NCI-H1436 (cell line): ENCODE measurements around the gene SBK1.

Experiments
- DNase-seq: peaks from one replicate; lab custom pipeline; 2025; lab: John Stamatoyannopoulos, UW

SBK1 gene

DNA sequence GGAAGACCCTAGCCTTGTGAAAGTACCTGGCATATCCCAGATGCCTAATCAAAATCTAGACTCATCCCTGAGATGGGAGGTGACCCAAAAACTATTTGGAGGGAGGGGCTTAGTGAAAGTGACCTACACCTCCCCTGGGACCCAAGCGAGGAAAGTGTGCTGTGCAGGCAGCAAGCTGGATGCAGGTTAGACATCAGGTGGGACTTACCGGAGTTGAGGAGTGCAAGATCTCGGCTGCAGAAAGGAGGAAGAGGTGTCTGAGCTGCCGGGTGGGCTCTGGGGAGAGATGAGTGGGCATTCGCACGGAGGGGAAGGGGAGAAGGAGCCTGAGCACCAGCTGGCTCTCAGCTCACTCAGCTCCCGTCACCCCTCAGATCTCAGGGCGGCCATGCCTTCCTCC lies 10.3 kb upstream of the SBK1 start:
- DNase-seq: no peak

DNA sequence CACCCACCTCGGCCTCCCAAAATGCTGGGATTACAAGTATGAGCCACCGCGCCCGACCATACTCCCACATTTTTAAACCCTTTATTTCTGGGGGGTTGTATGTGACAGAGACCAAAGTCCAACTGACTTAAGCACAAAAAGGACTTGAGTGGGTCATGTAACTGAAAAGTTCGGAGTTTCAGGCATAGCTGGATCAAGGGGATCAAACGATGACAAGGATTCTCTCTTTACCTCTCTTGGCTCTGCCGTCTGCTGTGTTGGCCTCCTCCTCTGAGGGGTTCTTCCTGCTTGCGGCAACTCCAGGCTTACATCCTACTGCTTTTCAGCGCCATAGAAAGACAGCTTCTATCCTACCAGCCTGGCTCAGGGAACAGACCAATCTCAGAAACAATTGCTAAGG lies 9.2 kb upstream of the SBK1 start:
- no peak for DNase-seq

DNA sequence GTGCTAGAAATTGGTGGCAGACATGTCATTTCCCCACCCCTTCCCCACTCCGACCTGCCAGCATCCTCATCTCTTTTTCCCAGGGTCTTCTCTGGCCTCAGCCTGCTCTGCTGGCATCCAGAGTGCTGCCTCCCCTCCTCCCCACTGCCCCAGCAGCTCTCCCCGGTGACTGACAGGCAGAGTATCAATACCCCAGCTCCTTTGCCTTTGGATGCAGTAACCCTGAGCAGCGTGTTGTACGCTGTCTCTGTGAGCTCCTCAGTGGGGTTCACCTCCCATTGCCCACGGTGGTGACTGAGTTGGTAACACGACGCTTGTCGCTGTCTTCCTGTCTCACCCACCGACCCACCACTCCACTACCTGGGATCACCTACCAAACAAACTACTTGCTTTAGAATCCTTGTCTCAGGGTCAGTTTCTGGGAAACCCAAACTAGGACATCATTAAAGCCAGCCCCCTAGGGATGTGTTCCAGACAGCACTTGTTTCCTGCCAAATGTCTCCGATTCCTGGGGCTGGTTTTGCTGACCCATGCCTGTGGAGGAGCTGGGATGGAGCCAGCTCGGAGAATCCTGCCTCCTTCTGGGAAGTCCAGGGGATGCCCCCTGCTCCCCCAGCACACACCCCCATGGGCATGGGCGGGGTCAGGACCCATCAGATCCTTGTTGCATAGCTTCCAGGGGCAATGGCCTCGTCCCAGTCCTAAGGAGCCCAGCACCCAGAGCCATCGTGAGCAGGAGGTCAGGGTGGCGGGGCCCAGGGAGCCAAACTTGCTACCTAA lies 8.3 kb upstream of the SBK1 start:
- DNase-seq: no peak

DNA sequence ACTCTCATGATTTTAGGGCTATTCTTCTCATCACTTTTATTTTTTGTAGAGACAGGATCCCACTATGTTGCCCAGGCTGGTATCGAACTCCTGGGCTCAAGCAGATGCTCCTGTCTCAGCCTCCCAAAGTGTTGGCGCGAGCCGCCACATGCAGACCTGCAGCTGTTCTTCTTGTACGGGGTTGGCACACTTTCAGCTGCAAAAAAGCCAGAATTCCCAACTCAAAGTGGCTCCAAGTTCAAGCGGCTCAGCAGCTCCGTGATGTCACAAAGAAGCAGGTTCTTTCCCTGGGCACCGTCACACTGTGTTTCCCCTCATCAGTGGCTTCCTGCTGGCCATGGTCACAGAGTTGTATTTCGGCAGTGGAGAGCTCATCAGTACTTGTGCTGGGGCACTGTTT lies 6.7 kb upstream of the SBK1 start:
- DNase-seq: no peak

DNA sequence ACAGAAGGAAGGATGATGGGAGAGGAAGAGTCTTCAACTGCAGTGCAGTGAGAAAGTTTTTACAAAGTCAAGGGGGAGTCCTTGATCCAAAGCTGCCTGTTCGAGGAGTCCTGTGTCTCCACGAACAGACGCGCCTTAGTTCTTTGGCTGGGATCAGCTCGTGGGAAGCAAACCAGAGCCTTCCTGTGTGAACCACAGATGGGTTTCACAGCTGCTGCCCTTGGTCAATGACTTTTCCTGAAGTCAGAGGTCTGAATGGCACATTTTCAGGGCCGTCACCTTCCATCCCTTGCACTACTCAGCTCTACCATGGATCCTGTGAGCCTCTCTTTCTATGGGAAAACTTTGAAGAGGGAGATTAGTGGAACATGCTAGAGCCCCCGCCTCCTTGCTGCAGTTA lies 4.2 kb upstream of the SBK1 start:
- no peak for DNase-seq

DNA sequence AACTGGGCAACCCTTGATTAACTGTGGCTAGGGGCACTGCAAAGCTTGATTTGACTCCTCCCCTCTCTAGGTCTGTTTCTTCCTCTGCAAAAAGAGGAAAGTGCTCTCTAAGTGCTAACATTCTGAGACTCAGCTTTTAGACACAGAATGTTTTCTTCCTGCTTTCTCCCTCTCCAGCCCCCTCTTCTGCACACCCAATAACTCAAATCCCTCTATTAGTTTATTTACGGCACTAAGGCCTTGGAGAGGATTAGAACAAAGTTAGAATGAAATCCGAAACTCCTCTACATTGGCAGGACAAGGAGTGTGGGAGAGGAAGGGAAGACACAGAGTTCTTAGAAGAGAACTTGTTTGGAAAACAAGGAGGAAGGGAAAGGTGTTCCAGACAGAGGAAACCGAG lies 3.3 kb upstream of the SBK1 start:
- DNase-seq: no peak

DNA sequence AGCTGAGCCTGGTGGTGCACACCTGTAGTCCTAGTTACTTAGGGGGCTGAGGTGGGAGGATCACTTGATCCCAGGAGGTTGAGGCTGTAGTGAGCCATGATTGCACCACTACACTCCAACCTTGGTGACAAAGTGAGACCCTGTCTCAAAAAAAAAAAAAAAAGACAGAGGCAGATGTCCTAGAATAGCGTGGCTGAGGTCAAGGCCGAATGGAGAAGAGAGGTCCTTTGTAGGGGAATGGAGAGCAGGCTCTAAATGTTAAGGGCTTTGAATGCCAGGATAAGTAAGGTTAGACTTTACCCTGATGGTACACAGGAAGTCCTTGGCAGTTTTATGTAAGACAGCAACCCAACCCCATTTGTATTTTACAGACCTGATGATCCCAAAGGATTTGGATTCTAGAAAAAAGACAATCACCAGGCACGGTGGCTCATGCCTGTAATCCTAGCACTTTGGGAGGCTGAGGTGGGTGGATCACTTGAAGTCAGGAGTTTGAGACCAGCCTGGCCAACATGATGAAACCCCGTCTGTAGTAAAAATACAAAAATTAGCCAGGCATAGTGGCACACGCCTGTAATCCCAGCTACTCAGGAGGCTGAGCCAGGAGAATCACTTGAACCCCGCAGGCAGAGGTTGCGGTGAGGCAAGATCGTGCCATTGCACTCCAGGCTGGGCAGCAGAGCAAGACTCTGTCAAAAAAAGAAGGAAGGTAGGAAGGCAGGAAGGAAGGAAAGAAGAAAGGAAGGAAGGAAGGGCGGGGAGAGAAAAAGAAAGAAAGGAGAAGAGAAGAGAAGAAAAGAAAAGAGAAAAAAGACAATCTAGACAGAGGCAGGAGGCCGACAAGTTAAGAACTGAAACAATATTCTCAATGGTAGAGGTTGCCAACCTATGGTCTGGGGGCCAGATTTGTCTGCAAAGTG lies 2.1 kb upstream of the SBK1 start:
- DNase-seq: no peak

DNA sequence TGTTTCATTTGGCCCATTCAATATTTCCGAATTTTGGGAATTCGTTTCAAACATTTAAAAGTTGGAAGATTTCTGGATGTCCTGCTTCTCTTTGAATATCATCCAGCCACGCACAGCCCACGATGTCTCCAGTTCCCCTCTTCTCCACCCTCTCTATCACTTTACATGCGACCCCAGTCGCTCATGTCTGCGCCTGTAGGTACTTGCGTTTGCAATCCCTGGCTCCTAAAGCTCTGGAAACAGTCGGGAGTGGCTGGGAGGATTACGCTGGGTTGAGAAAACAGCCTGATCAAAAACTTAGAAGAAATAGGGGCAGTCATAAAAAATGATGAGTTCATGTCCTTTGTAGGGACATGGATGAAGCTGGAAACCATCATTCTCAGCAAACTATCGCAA lies 1.5 kb upstream of the SBK1 start:
- DNase-seq: no peak

DNA sequence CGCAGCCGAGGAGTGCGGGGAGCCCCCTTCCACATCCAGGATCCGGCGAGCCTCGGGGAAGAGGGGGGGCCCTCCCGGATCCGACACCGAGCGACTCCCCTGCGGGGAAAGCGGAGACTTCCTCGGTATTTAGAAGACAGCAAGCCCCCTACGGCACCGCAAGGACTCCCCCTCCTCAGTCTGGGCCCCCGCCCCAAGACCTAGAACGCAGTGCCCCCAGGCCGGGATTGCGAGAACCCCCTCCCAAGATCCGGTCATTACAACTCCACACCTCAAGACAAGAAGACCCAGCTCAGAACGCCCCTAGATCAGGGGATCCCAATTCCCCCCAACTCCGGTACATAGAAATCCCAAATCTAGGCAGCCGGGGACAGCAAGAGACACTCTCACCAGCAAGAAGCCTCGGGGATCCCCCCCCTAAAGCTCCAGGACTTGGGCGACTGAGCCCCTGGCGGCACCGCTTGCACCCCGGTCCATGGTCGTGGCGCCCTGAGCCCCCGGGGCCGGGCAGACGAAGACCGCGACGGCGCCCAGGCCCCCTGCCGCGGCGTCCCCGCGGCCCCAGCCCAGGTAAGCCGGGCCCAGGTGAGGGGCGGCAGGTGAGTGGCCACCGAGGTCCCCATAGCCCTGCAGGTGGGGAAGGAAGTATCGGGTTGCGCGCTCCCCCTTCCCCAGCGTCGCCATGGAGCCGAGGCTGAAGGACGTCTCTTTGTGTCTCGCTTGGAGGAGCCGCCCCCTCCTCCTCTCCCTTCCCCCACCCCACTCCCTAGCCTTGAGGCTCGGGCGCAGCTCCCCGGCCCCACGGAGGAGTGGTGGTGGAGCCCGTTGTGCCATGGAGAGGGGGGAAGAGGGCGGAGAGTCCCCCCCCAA lies 641 bp downstream of the SBK1 start:
- DNase-seq: peak; percentile 86

DNA sequence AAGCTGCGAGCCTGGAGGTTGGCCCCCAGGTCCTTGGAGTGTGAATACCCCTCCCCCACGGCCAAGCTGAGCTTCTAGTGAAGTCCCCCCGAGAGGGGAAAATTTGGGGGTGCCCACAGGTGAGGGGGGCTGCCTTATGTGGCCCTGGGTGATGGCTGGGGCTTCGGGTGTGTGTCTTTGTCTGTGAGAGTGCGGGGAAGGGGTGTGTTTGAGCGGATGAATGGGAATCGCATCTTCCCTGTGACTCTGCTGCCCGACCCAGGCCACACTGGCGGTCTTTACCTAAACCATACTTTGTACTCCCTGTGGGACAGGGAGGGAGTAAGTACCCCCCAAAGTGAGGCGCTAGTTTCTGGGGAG lies 1.3 kb downstream of the SBK1 start:
- no peak for DNase-seq

DNA sequence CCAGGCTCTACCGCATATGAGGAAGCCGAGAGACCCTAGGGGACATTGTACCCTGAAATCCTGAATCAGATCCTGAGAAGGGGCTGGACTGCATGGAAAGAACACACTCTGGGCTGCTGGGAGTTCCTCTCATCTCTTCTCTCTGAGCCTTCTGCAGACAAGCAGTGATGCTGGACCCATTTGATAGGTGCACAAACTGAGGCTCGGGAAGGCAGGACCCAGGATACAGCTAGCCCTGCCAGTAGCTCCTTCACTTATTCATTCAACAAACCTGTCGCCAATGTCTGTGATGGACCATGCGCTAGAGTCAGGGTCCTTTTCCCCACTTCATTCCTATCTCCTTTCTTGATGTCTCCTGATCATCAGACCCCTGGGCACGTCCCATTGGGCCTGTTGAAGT lies 1.9 kb downstream of the SBK1 start:
- DNase-seq: no peak

DNA sequence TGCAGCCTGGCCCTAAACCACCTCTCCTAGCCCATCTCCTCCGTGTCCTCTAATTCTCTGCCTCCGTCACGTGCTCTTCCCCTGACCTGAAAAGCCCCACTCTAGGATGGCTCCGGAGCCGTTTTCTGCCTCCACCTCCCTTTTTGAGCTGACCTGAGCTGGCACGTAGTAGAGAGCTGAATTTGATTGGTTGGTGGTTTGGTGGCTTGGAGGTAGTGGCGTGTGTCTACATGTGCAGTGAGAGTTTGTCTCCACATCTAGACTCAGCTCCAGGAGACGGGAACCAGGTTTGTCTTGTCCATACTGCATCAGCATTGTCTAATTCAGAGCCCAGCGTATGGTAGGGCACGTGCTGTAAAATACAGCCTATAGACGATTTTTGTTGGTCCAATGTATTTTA lies 3.0 kb downstream of the SBK1 start:
- no peak for DNase-seq

DNA sequence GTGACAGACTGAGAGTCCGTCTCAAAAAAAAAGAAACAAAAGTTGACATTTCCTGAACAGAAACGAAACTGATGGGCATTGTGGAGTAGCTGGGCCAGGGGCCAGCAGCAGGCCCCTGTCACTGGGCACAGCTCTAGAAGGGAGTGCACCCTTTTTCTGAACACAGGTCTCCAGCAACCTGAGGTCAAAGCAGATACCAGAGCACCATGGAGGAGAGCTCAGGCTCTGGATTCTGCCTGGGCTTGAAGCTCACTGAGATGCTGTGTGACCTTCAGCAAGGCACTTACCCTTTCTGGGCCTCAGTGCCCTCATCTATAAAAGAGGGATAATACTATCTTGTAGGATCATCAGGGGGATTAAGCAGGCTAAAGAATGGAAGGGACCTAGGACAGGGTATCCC lies 5.0 kb downstream of the SBK1 start:
- DNase-seq: no peak

DNA sequence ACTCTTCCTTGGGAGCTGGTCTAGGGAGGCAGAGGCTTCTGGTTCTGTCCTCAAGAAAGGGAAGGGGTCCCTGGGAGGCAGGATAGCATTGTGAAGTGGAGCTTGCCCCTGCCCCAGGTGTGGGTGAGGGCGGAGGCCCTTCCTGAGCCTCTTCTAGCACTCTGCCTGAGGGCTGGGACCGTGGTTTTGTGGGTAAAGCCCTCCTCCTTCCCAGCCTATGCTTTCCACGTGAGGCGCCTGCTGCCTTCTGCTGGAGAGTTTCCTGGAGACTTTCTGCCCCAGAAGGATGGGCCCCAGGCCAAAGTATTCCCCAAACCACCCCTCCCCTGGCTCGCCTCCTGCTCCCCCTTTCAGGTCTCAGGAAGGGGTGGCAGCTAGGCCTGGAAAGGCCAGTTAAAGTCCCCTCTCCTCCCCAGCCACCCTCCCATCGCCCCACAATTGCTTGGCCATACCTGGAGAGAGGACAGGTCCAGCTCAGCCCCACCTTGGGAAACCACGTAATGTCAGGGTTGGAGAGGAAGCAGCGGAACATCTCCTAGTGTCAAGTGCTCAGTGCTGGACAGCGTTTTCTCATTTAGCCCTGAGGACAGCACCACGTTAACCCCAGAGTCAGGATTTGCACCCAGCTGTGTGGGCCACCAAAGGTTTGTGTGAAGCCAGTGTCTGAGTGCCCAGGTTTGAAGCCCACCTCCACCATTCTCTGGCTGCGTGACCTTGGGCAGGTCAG lies 5.6 kb downstream of the SBK1 start:
- DNase-seq: no peak

DNA sequence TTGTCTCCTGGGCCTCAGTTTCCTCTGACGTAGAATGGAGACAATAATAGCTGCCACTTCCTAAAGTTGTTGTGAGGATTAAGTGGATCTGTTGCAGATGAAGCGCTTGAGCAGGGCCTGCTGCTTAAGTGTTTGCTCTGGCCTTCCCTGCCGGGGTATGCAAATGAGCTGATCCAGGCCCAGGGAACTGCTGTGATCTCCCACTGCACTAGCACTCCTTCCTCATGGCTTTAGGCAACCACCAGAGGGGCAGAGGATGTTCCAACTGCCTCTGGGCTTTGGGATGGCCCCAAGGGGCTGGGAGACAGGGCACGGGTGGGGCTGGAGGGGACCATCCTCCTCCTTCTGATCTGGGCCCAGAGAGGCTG lies 6.2 kb downstream of the SBK1 start:
- no peak for DNase-seq

DNA sequence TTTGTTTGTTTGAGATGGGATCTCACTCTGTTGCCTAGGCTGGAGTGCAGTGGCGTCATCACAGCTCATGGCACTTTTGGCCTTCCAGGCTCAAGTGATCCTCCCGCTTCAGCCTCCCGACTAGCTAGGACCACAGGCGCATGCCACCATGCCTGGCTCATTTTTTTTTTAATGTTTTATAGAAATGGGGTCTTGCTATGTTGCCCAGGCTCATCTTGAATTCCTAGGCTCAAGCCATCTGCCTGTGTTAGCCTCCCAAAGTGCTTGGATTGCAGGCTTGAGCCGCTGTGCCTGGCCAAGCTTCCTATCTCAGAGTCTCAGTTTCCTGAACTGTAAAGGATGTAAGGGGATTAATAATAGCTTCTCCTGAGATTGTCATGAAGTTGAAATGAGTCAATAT lies 8.0 kb downstream of the SBK1 start:
- no peak for DNase-seq

DNA sequence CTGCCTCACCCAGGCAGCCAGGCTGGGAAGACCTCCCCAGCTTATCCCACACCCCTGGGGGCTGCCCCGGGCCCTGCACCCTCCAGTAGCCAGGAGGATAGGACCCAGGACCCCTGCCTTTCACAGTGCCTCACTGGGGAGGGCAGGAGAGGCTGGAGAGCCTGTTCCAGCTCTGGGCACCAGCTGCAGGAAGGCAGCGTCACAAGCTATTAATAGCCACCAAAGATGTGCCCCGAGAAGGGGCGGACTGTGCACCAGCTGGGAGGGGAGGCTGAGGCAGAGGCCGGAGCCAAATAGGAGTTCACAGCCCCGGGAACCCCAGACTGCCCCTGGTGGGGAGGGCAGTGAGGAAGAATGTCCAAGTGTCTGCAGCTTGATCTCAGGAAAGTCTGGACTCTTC lies 8.8 kb downstream of the SBK1 start:
- no peak for DNase-seq

DNA sequence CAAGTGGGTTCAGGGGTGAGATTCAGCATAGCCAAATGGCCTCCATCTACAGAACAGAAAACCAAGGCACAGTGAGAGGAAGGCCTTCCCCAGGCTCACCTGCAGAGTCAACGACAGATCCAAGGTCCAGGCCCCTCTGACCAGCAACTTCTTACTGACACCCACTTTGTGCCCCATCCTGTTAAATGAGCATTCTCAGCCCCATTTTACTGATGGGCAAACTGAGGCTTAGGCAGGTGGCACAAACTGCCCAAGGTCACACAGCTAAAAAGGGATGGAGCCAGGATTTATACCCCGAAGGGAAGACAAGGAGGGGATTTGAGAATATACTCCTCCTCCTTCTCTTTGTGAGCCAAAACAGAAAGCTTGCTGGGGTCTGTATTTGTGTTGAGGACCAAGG lies 9.3 kb downstream of the SBK1 start:
- no peak for DNase-seq

DNA sequence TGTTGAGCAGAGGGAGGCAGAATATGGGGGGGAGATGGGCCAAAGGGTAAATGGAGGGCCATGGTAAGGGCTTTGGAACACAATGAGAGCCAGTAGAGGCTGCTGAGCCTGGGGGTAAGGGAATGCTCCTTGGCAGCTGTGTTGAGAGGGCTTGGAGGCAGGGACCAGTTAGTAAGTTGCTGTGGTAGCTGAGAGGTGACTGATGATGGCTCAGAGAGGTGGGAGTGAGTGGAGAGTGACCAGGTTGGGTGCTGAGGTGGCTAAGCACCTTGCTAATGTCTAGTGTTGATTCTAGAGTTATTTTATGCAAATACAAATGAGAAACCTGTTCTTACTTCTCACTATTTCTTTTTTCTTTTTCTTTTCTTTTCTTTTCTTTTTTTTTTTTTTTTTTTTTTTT lies 10.8 kb downstream of the SBK1 start:
- no peak for DNase-seq

DNA sequence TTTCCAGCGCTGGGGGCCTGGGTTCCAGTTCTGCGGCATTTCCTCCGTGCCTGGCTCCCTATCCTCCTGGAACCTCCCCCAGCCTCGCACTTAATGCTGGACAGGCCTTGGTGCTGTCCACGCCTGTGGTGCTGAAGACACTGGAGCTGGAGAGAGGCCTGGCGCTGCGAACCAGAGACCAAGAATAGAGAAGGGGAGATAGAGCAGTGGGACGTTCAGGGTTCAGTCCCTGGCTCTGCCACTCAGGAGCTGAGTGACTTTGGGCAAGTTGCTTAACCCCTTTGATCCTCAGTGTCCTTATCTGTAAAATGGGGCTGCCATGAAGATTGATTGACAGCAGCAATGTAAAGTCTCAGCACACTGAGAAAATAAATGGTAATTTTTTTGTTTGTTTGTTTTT lies 11.9 kb downstream of the SBK1 start:
- no peak for DNase-seq

DNA sequence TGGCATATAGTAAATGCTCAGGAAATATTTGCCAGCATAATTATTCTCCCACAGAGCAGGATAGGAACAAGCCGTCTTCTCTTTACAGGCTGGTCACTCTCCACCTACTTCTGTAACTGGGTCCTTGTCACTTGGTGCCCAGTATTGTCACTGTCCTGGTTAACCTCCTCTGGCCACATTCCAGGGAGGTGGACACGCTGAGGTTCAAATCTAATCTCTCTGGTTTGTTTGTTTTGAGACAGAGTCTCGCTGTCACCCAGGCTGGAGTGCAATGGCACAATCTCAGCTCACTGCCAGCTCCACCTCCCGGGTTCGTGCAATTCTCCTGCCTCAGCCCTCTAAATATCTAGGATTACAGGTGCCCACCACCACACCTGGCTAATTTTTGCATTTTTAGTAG lies 15.6 kb downstream of the SBK1 start:
- no peak for DNase-seq
